NCI-H1417 treated with DMSO at 0.1 percent for 48 hours (cell line): Measurements from ENCODE around the gene OR2B6.
"Not testable (repeated sequence)": the region's sequence is repeated elsewhere in the genome, so short reads cannot be mapped to it uniquely, and the experiment has no call there.

Experiments
- DNase-seq: peaks from one replicate; lab custom pipeline; 2025; lab: John Stamatoyannopoulos, UW

Gene OR2B6

DNA sequence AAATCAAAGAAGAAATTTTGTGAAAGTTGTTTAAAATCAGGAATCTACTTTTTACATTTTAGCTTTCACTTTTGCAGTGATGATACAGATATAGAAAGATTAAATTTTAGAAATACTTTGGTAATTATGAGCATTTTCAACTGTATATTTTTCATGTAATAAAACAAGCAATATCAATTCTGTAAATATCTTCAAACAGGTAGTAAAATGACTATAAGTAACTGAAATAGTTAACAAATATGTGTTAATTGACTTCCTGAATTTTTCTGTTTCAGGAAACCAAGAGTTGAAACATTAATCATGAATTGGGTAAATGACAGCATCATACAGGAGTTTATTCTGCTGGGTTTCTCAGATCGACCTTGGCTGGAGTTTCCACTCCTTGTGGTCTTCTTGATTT, at the start of gene OR2B6:
Gene OR2B6, plus strand, starts transcription at position 301 of the 400 bp plus-strand sequence. Its CDS starts 0 bp downstream, at position 301.
- no peak for DNase-seq

GRCh38 chr6:27908017-27908416, 49.0 kb upstream of the OR2B6 start:
- no peak for DNase-seq

DNA sequence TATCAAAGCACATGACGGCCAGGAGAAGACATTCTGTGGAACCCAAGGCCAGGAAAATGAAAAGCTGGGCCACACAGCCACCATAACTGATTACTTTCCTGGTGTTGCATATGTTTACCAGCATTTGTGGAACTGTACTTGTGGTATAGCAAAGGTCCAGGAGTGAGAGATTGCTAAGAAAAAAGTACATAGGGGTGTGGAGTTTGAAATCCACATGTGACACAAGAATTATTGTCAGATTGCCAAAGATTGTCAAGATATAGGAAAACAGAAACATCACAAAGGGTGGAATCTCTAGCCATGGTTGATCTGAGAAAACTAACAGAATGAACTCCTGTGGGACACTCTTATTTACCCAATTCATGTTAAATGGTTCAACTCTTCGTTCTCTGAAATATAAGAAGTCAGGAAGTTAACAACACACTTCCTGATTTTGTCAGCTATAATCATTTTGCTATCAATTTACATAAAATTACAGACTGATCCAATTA, 45.0 kb upstream of the OR2B6 start, which contains the start of gene OR2B2:
Gene OR2B2, minus strand, starts transcription at position 441 of the 491 bp plus-strand sequence. Its CDS starts 77 bp downstream, at position 364.
- no peak for DNase-seq

- no peak for DNase-seq
Measured at GRCh38 chr6:27922949-27923348, 34.1 kb upstream of the OR2B6 start.

DNA sequence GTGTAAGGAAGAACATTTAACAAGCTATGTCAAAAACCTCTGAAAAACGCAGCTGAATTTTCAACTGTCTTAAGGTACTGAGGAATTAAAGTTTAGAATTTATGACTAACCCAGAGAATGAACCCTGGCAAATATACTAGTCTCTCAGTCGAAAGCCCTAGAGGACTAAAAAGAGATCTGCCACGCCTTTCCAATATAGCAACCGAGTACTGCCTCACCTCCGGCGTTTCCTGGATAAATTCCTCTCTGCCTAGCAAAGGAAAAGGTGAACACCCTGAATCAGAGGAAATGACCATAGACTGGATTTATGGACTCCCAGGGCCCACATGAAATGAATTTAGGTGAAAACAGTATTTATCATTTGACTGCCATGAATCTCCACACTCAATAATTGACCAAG, 32.9 kb upstream of the OR2B6 start:
- no peak for DNase-seq

DNA sequence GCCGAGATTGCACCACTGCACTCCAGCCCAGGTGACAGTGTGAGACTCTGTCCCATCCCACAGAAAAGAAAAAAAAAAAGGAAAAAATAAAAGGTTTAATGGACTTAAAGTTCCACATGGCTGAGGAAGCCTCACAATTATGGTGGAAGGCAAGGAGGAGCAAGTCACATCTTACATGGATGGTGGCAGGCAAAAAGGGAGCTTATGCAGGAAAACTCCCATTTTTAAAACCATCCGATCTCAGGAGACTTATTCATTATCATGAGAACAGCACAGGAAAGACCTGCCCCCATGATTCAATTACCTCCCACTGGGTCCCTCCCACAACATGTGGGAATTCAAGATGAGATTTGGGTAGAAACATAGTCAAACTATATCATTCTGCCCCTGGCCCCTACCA, 29.0 kb upstream of the OR2B6 start:
- not testable (repeated sequence) for DNase-seq

GRCh38 chr6:27929930-27930329, 27.1 kb upstream of the OR2B6 start:
- not testable (repeated sequence) for DNase-seq

DNA sequence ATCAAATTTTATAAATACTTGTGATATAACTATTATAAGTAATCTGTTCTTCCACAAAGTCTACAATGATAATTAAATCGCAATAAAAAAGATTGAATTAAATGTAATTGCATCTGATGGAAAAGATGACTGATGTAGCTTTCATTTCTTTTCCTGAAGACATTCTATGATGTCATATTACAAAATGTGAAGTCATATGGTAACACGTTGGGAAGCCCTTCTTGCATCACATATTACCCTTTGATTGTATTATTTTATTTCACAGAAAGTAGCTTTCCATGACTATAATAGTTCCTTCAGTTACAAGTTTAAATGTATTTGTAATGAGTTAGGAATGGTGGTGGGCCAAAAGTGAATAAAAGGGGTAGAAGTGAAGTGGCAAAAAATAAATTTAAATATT, 25.8 kb upstream of the OR2B6 start:
- no peak for DNase-seq

GRCh38 chr6:27940766-27941165, 16.3 kb upstream of the OR2B6 start:
- DNase-seq: no peak

GRCh38 chr6:27943072-27943471, 14.0 kb upstream of the OR2B6 start:
- DNase-seq: not testable (repeated sequence)

- DNase-seq: no peak
Measured at GRCh38 chr6:27948237-27948636, 8.8 kb upstream of the OR2B6 start.

DNA sequence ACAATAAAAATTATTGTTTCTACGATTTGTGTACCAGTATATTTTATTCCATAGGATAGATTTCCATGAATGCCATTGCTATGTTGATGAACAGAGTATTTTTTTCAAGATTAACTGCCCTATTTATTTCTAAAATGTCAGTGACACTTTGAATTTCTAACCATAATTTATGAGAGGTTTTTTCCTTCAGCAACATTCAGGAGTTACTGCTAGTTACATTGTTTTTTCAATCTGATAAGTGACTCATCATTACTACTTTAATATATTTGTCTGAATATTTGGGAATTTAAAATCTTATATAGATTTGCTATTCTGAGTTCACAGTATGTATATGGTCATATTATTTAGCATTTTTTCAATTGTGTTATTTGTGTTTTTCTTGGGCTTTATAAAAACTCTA, 6.0 kb upstream of the OR2B6 start:
- no peak for DNase-seq

- no peak for DNase-seq
Measured at GRCh38 chr6:27957516-27957915, 475 bp downstream of the OR2B6 start.

GRCh38 chr6:27962506-27962905, 5.5 kb downstream of the OR2B6 start:
- DNase-seq: no peak

DNA sequence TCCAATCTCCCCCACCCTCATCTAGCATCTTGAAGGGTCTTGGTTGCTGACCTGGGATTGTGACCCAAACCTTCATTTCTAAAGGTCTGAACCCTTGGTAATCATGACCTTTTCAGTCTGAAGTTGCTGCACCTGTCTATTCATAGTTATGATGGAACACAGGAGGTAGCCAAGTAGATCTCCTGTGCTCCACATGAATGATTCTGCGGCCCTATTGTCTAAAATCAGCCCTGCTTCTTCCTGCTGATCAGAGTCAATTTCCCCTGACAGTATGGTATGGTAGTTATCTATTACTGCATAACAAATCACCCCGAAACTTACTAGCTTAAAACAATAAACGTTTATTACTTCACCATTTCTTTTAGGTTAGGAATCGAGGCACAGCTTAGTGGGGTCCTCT, 9.0 kb downstream of the OR2B6 start:
- no peak for DNase-seq

- no peak for DNase-seq
Measured at GRCh38 chr6:27966816-27967426, 9.9 kb downstream of the OR2B6 start.

DNA sequence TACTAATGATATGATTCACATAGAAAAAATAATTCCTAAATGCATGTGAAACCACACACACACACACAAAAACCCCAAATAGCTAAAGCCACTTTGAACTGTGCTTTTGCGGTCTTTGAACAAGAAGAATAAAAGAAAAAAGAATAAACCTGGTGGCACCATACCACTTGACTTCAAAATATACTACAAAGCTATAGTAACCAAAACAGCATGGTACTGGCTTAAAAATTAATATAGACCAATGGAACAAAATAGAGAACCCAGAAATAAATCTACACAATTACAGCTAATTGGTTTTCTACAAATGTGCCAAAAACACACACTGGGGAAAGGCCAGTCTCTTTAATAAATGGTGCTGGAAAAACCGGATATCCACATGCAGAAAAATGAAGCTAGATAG, 13.4 kb downstream of the OR2B6 start:
- no peak for DNase-seq

DNA sequence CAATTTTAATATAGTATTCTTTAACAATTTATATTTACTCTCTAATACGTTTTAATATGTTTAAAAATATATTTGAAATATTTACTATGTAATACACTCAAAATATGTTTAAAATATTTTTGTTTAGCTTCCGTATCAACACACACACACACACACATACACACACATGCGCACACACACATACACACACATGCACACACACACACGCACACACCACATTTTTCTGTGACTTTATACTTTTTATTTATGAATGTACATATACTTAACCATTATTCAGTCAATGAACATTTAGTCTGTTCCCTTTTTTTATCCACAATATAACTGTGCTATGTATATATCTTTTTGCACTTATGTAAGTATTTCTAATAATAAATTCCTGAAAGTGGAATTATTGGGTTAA, 15.7 kb downstream of the OR2B6 start:
- DNase-seq: no peak

- no peak for DNase-seq
Measured at GRCh38 chr6:27977387-27977786, 20.3 kb downstream of the OR2B6 start.

- DNase-seq: no peak
Measured at GRCh38 chr6:27978705-27979104, 21.7 kb downstream of the OR2B6 start.

DNA sequence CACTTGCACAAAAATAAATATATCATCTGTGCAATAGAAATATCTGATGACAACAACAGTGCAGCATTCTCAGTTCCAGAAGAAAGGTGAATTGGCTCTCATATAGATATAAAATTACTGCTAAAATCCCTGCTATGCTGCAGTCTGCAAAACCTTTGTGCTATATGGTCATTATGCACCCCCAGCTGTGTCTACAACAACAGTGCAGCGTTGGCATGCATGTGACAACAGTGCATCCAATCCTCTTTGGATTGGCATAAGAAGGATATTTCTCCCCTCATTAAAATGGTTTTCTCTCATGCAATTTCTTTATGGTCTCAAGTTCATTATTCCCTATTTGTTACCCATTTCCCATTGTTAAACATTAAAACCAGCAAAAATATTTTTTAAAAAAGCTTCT, 23.1 kb downstream of the OR2B6 start:
- DNase-seq: no peak

DNA sequence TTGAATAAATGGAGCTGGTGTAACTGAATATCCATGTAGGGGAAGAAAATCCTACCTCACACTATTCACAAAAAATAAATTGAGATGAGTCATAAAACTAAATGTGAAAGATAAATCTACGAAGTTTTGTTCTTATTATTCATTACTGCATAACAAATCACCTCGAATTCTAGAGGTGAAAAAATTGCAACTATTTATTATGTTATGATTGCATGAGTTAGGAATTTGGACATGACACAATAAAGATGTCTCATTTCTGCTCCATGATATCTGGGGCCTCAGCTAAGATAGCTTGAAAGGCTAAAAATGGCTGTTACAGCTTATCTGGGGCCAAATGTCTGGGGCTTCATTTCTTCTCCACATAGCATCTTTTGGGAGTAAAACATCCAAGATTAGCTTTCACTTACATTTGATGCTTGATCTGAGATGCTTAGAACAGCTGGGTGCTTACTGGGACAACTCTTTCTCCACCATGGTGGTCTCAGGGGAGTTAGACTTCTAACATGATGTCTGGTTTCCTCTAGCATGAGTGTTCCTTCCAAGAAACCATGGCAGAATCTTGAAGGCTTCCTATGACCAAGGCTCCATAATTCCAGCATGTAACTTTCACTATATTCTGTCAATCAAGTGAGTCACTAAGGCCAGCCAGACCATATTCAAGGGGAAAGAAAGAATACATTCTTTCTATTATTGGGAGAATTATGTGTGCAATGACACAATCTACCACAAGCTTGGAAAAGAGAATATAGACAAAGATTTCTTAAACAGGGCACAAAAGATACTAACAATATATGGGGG, 30.1 kb downstream of the OR2B6 start:
- DNase-seq: no peak

DNA sequence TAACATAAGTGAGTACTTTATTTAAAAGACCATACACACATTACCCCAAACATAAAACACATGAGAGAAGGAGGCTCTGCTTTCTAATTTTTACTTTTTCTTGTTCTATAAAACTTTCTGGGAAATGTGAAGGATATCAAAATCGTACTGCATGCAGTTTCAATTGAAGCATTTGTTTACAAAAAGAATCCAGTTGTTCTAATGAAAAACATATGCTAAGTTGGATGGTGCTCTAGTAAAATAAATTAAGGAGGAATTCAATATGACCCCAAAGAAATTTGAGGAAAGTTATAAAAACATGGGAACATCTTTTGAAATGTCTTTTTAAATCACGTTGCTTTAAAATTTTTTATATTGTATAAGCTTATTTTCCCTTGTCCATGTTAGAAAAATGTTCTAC, 37.6 kb downstream of the OR2B6 start:
- DNase-seq: no peak
